ENCODE measurements around the gene FOXI2. TPM values are rescaled to one million over a fixed set of nuclear protein-coding genes. Genes with fewer than 3 reads are reported as not detected.

The FOXI2 gene
- polyA plus RNA-seq (2013, experiment 1 of 2; ENCODE audit: insufficient read length) = not detected
- not detected for polyA plus RNA-seq (2013, experiment 2 of 2; ENCODE audit: insufficient read length)

DNA sequence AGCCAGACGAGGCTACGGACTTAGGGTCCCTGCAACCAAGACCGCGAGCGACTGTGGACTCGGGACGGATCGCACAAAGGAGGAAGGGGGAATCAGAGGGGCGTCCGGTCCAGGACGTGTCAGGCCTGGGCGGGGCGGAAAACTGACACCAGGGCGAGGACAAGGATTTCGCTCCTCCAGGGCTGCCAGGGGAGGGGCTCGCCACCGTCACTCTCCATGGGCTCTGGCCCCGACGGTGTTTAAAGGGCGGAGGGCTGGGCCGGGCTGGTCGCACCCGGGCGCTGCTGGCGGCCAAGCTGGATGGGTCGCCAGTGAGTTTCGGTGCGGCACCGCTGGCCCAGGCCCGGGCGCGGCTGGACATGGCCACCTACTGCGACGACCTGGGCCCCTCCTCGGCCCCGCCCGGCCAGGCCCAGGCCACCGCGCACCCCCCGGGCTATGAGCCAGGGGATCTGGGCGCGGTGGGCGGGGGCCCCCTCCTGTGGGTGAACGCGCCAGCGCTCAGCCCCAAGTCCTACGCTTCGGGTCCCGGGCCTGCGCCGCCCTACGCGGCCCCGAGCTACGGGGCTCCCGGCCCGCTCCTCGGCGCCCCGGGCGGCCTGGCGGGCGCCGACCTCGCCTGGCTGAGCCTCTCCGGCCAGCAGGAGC lies at the start of gene FOXI2:
Gene FOXI2, plus strand, starts transcription at position 271 of the 648 bp plus-strand sequence. Its CDS starts 89 bp downstream, at position 360.
- no peak for DNase-seq

DNA sequence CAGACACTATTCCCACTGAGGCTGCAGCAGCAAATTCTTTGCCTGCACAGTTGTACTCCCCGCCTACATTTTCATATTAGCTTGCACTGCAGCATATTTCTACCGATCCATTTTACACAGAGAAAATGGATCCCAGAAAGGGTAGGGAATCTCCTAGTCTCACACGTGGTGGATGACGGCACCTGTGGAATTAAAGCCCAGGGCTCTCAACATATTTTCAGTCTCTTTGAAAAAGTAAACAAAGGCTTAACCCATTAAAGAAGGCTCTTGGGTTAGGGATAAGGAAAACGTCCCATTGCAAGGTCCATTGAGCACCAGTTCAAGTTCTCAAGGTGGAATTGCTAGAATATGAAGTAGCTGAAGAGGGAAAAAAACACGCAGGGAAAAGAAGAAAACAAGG lies 49.4 kb upstream of the FOXI2 start:
- DNase-seq = no peak

- DNase-seq = no peak
Observed at GRCh38 chr10:127690176-127690835, 46.7 kb upstream of the FOXI2 start.

DNA sequence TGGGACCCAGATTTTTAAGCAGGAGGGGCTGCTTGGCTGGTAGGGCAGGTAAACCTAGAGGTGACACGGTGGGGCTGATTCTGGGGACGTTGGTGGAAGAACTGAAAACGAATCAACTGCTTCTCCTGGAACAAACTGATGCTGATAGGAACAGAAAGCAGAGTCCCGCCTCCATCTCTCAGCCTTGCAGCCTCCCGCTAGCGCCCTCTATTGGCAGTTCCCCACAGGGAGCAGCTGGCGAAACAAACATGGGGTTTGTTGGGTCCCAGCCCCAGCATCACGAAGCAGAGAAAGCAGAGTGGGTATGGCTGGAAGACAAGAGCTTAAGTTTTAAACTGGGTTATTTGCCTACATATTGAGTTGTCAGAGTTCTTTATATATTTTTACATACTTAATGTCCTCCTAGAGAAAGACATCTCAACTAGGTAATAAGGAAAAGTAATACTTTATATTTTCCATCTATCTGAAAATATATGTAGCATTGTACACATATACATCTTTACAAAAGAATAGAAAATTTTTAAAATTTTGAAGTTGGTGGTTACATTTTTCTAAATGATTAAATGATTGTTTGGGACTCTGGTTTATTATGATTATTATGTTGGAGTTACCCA lies 42.3 kb upstream of the FOXI2 start:
- peak; percentile 2 for DNase-seq

DNA sequence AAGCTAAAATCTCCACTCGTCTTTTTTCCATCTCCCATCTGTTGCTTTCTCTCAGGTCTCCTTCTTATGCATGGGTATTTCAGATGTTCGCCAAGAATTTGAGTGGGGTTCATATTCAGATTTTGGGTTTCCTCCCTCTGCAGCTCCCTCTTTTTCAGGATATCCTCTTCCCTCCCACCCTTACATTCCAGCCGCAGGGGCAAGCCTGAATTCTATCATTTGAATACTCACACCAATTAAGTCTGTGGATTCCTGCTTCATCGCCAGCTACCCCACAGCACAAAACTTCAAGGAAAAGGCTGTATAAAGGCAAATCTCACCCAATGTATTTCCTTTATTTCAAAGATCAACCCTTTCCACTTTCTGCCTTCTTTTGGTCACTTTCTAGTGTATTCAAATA lies 41.6 kb upstream of the FOXI2 start:
- DNase-seq = no peak

GRCh38 chr10:127698886-127699285 lies 38.1 kb upstream of the FOXI2 start:
- DNase-seq = no peak

GRCh38 chr10:127699311-127699710 lies 37.7 kb upstream of the FOXI2 start:
- DNase-seq = no peak

GRCh38 chr10:127702271-127702670 lies 34.7 kb upstream of the FOXI2 start:
- DNase-seq = no peak

- DNase-seq = no peak
Observed at GRCh38 chr10:127715249-127715648, 21.7 kb upstream of the FOXI2 start.

DNA sequence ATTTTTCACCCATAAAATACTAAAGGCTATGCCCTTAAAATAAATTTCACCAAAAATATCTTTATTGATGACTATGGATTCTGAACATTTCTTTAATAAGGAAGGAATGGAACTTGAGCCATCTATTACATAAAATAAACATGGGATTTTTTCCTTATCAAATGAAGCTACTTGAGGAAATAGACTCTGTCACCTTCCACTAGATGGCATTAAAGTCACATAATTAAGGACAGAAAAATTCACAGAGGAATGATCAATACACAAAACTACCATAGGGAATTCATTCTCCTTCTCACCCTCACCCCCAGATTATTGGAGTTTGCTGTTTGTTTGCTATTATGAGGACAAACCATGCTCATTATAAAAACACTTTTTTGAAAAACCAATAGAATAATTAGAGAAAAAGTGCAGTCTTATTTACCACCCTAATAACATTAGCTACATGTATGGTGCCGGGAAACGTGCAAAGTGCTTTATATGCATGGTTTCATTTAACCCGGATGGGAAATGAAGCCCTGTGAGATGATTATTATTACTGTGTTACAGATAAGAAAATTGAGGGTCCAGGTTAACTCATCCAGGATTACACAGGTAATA lies 21.1 kb upstream of the FOXI2 start:
- DNase-seq = peak; percentile 21

GRCh38 chr10:127720142-127720541 lies 16.8 kb upstream of the FOXI2 start:
- DNase-seq = no peak

DNA sequence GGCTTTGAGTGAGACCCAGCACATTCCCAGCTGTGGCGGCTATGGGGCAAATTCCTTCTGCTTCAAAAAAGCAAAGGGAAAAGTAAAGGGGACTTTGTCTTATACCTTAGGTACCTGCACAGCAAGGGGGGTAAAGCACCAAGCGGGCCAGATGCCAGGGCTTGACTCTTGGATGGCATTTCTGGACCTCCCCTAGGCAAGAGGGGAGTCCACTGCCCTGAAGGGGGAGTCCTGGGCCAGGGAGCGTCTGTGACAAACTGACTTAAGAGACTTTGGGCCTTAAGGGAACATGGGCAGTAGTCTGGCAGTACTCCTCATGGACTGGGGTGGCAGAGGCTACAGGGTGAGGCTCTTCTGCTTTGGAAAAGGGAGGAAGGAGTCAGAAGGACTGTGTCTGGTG lies 16.1 kb upstream of the FOXI2 start:
- DNase-seq = no peak

DNA sequence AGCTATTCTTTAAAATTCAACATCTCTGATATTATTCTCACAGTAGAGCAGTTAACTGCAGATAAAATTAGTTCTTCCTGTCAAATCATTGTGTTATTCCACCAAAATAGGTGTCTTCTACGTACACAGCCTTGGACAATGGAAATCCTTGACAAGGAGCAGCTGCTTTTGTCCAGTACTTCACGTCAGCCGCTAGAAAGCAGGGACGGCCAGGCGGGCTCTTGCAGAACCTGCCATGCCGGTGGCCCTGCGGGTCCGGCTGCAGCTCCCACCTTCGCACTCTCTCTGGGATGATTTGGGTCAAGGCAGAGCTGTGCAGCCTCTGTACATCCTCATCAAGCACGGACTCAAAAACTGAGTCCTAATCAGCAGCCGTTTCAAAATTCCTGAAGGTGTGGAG lies 2.2 kb upstream of the FOXI2 start:
- no peak for DNase-seq

DNA sequence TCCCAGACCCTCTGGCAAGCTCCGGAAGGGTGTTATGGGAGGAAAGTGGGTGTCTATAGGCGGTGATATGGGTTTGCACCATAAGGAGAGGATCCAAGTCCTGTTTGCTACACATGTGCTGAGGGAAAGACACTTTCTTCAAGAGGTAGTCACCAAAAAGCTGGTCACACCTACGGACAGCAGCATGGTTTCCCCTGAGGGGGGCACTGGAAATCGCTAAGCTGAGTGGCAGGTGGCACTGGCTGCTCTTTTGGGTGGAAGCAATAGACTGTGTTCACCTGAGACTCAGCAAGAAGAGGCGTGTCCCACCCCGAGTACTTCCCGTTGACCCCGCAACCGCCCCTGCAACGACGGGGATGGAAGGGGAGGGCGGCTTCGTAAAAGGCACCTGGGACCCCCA lies 1.8 kb upstream of the FOXI2 start:
- no peak for DNase-seq

- no peak for DNase-seq
Observed at GRCh38 chr10:127735723-127736221, 1.2 kb upstream of the FOXI2 start.

DNA sequence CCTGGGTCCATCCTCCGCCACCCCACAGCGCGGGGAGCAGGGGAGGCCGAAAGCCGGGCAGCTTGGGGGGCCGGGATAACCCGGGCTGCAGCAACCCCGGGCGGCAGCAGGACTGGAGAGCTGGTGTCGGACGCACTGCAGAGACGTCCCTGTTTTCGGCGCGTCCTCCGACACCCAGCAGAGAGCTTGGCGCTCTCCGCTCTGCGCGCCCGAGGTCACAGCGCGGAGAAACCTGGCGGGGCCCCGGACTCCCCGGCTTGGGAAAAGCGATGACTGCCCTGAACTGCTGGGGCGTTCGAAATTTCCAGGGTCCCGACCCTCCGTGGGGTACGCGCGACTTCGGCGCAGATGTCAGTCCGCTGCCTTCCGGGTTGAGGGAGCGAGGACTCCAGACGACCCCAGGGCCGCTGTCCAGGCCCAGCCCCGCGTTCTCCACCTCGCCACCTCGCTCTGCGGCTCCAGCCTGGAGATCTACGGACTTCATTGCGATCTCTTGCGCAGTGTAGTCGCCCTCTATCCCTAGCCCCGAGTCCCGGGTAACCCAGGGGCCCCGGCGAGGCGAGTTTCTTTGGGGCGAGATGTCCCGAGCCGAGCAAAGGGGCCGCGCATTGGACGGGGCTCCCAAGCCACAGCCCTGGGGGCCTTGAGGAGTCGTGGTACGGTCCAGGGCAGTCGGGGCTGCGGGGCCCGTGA lies 617 bp upstream of the FOXI2 start:
- no peak for DNase-seq

GRCh38 chr10:127737563-127738511 lies 852 bp downstream of the FOXI2 start:
- no peak for DNase-seq

- no peak for DNase-seq
Observed at GRCh38 chr10:127738512-127739424, 1.8 kb downstream of the FOXI2 start.

DNA sequence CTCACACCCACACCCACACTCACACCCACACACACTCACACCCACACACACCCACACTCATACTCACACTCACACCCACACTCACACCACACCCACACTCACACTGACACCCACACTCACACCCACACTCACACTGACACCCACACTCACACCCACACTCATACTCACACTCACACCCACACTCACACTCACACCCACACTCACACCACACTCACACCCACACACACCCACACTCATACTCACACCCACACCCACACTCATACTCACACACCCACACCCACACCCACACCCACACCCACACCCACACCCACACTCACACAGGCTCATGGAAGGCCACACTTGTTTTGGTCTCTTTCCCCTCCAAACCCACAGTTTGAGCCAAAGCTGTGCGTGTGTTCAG lies 2.9 kb downstream of the FOXI2 start:
- no peak for DNase-seq

- DNase-seq = no peak
Observed at GRCh38 chr10:127740596-127740995, 3.6 kb downstream of the FOXI2 start.

Data from fibroblast of skin of scalp (primary cell).